NCI-H82 (cell line): ENCODE data around the gene SAFB.

ENCODE experiments used
- DNase-seq: peaks from one replicate; lab custom pipeline; 2025; lab: John Stamatoyannopoulos, UW

The SAFB gene

DNA sequence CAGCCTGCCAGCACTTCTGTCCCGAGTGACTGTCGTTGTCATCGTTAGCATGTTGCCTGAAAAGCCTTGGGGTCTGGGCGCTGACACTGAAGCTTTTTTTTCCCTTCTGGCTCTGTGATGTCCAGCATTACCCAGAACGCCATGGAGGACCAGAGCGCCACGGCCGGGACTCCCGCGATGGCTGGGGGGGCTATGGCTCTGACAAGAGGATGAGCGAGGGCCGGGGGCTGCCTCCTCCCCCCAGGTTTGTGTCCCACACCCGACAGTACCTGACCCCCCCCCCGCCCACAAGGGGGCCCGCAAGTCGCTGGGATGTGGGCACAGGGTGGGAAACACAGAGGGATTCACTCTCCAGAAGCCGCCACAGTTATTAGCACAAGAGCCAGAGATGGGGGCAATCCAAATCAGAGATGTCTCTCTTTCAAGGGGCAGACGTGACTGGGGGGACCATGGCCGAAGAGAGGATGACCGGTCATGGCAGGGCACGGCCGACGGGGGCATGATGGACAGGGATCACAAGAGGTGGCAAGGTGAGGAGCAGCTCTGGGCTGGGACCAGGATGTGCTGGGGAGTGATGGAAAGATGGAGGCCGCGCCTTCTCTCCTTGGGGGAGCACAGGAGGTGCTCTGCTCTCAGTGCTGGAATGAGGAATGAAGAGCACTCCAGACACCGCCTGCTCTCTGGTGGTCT, 44.2 kb downstream of the SAFB start:
- DNase-seq: no peak

DNA sequence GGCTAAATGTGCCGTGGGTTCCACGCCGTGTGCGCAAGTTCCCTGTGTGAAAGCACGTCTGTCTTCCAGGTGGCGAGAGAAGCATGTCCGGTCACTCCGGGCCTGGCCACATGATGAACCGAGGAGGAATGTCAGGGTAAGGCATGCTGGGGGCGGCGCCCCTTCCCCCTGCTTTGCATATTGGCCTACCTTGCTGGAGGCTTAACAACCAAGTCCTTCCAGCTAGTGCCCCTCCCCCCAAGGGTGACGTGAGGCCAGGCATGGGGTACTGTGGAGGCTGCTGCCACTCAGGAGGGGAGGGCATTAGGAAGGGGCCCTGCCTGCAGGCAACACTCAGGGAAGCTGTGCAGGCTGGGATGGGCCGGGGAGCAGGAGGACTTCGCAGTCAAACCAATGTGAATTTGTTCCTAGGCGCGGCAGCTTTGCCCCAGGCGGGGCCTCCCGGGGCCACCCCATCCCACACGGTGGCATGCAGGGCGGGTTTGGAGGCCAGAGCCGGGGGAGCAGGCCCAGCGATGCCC, 44.9 kb downstream of the SAFB start:
- peak; percentile 56 for DNase-seq

DNA sequence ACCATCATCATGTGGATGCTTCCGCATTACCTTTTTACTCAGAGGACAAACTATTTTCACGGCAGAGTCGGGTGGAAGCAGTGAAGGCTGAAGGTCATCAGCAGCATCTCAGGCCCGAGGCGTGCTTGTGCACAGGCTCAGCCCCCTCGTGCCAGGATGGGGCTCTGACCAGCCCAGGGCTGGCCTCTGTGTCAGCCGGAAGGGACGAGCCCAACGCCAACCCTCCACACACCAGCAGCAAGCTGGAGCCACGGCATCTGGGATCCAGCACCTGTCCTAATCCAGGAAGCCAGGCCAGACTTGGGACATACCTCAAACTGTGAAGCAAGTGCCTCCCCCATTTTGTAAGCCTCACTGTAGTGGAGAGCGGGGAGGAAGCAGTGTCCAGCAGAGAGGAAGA, 46.3 kb downstream of the SAFB start:
- no peak for DNase-seq

DNA sequence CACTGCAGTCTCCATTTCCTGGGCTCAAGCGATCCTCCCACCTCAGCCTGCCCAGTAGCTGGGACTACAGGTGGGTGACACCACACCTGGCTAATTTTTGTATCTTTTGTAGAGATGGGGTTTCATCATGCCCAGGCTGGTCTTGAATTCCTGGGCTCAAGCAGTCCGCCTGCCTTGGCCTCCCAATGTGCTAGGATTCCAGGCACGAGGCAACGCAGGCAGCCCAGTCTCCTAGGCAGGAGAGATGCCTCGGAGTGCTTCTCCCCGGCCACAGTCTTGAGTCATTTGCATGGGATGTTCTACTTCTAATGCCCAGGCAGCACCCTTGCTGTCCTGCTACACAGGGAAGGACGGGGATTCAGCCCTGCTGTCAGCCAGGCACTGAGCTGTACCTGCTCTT, 48.7 kb downstream of the SAFB start:
- DNase-seq: no peak

DNA sequence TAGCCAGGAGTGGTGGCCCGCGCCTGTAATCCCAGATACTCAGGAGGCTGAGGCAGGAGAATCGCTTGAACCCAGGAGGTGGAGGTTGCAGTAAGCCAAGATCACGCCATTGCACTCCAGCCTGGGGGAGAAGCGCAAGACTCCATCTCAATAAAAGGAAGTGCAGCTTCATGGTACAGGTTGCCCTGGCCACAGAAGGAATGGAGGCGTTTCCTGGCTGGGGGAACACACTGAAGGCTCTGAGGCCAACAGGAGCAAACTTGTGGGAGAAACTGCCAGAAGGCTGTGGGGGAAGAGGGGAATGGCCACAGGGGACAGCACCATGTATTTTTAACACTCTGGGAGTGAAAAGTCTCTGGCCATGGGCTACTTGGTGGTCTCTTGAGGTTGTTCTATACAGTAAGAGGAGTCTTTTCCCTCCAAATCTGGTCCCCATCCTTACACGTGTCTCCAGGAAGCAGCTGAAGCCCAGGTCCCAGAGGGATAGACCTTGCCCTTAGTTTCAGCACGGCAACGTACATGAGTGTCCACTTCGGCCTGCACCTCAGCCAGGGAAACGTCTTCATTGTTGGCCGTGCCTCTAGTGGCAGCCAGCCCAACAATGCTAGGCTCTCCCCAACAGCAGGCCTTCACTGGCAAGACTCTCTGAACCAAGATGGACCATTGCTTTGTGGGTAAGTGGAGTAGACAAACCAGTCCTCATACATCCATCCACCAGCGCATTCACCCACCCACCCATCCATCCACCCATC, 50.0 kb downstream of the SAFB start:
- DNase-seq: no peak

DNA sequence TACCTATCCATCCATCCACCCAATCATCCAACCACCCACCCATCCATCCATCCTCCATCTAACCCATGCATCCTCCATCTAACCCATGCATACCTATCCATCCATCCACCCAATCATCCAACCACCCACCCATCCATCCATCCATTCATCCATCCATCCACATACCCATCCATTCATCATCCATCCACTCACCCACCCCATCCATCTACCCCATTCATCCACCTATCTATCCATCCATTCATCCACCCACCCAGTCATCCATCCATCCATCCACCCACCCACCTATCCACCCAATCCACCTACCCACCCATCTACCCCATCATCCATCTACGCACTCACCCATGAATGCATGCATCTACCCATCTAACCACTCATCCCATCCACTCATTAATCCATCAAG, 50.9 kb downstream of the SAFB start:
- no peak for DNase-seq

DNA sequence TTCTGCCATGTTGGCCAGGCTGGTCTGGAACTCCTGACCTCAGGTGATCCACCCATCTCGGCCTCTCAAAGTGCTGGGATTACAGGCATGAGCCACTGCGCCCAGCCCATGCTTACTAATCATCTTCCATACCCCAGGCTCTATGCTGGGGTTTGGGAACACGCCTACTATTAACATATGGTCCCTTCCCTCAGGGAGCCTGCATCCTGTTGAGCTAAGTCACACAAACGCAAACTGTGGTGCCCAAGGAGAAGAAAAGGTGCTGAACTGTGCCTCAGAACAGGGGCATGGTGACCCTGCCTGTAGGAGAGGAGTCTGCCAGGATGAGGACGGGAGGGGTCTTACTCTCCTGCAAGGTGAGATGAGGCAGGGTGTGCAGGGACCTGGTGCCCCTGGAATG, 51.8 kb downstream of the SAFB start:
- no peak for DNase-seq

DNA sequence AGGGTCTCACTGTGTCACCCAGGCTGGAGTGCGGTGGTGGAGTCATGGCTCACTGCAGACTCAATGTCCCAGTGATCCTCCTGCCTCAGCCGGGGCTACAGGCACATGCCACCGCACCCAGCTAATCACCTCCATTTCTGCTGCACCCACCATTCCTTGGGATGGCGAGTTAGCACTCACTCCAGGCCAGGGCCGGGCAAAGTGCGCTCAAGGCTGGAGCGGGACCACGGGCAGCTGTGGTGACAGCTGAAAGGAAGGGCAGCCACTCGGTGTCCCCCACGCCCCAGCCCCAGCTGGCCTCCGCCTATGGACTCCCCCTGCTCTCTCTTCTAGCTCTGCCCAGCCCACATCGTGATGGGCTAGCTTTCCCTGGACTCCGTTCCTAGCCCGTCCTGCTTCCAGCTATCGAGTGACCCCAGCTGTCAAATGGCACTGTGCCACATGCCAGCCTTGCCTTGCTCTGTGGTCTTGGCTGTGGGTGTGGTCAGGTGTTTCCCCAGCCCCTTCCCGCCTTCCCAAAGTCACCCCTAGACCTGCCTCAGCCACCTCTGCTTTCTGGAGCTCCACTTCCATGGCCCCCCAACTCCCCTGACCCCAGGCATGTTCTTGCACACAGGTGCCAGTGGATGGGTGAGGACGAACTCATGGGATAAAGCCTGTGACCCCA, 53.4 kb downstream of the SAFB start:
- no peak for DNase-seq

DNA sequence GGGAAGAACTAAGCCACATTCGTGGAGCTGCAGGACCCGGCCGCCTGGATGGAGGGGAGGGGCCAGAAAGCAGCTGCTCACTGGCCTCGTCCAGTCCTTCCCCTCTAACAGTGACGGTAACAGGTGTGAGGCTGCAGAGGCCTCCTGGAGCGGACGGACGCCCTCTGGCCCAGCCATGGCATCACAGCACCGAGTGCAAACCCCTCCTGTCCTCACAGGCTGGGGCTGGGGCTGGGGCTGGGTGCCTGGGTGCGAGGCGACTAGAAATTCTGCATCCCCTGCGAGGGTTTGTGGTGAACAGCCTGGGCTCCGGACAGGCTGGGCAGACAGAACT, 53.9 kb downstream of the SAFB start:
- no peak for DNase-seq

DNA sequence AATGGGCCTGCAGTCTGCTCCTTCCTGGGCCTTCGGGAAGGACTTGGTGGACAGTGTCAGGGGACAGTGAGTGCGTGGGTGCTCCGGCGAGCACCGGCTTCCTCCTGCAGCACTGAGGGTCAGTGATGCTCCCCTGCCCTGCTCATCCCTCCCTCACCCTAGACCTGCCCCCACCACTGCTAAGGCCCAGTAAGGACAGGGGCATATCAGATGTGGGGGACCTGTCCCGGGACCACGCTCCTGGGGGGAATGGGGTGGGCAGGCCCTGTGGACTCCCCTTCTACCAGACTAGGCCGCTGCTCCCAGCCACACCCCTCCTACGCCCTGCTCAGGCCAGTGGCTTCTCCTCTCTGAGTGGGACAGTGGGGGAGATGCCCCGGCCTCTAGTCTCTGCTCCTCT, 54.3 kb downstream of the SAFB start:
- no peak for DNase-seq

DNA sequence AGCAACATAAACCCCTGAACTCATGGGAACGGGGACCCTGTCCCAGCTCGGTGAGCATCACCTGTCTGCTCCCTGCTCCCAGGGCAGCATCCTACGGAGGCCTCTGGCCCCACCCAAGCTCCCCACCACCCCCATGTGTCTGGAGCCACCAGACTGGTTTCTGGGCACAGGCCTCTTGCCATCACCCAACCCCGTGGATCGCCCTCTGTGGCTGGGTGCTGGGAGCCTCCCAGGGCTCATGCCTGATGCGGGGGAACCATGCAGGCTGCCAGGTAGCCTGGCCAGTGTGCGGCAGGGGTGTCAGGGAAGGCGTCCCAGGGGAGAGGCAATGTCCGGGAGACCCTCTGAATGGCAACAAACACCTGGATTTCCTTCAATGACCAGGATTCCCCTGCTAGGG, 54.7 kb downstream of the SAFB start:
- DNase-seq: no peak

DNA sequence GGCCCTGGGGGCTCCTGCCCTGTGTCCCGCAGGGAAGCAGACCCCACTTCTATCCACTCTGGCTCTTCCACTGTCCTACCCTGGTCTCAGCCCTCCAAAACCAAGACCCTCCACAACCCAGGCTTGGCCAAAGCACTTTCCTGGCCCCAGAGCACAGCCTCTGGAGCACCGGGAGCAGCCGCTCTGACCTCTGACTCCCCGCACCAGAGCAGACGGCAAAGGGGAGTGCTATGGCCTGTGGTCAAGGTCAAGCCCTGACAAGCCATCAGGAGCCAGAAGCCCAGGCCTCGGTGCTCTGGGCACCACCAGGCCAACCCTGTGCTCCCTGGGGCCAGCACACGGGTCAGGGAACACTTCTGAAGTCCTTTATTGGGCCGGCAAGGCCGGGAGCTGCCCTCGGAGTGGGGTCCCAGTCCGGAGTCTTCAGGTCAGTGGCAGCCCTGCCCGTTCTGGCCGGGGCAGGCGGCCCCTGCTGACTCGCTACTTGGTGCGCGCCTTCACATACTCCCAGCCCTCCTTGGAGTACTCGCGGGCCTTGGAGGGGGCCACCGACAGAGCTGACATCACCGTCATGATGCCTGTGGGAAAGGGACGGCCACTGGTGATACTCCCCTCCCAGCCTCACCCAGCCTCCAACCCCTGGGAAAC, 55.3 kb downstream of the SAFB start:
- DNase-seq: no peak

DNA sequence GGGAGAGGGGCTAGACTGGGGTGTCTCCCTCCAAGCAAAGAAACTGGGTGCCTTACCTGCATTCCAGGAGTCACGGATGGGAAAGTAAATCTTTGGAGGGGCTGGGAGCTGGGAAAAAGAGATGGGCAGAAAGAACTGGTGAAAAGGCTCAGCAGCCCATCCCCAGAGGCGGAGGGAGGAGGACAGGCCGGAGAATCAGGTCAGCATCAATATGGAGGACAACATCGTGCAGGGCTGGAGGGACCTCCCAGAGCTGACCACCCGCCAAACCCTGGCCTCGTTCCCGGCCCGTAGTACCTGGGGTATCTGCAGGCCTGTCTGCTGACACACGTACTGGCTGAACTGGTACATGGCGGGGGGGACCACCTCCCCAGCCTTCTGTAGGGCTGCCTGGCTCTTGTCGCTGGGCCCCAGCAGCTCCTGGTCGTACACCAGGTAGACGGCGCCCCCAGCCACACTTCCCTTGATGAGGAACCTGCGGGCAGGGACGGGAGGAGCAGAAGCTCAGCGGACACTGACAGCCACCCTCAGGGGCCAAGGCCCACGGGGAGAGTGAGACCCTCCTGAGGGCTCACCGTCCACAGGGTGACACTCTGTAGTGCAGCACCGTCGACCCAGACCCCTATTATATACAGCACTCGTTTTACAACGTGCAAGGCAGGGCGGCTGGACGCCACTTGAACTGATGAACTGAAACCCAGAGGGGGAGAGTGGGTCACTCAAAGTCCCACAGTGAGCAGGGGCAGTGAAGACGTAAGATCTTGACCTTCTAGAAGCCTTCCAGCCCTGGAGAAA, 56.6 kb downstream of the SAFB start:
- no peak for DNase-seq

DNA sequence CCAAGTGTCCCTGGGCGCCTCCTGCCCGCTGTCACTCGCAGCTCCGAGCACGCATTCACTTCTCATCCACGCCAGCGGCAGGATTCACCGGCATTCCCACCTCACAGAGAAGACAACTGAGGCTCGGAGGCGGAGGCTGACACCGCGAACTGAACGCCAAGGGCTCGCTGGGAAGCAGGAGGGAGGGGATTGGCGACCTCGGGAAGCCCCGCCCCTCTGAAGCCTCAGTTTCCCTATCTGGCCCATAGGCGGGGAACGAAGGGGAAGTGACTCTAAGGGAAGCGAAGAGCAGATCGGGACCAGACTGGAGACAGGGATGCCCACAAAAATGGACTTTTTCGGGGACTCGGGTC, 57.2 kb downstream of the SAFB start:
- peak; percentile 60 for DNase-seq

DNA sequence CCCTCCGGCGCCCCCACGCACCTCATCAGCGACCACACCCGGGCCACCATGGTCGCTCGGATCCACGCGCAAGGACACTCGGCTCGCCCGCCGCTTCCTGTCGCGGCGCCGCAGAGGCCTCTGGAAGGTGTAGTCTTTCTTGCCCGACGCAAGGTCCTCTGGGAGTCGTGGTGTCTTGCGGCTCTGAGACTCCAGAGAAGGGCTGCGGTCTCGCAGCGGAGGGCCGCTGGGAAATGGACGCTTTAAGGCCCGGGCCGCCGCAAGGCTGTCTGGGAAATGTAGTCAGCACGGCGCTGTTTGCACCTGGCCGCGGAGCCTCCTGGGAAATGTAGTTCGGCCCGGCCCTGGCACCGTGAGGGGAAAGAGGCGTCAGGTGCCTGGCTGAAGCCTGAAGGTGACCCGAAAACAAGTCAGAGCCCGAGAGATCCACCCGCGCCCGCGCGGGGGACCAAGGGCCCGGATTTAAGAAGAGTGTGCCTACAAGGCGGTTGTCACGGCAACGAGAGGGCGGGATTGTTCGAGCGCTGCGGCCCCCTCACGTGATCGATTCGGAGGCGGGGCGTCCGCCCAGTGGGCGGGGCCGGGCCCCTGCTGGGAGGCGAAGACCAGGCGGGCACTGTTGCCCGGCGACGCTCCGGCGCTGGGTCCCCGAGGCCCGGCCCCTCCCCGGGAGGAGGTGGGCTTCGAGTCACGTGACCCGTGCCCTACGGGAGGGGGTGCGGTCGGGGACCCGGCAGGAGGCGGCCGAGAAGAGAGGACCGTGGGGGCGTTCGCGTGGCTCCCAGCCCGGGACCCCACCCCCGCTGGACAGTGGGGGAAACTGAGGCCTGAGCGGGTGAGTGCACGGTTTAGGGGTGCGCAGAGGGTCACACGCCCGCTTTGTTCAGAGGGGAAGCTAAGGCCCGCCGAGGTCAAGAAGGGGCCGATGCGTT, 57.8 kb downstream of the SAFB start, which contains the start of the genes HSD11B1L and MICOS13:
HSD11B1L (plus strand) TSS at position 591 of the 932 bp plus-strand sequence. CDS start 3,806 bp downstream, outside the sequence.
MICOS13 (minus strand) TSS at position 80 of the 932 bp plus-strand sequence; CDS start at position 50, 30 bp downstream.
- peak; percentile 99 for DNase-seq

DNA sequence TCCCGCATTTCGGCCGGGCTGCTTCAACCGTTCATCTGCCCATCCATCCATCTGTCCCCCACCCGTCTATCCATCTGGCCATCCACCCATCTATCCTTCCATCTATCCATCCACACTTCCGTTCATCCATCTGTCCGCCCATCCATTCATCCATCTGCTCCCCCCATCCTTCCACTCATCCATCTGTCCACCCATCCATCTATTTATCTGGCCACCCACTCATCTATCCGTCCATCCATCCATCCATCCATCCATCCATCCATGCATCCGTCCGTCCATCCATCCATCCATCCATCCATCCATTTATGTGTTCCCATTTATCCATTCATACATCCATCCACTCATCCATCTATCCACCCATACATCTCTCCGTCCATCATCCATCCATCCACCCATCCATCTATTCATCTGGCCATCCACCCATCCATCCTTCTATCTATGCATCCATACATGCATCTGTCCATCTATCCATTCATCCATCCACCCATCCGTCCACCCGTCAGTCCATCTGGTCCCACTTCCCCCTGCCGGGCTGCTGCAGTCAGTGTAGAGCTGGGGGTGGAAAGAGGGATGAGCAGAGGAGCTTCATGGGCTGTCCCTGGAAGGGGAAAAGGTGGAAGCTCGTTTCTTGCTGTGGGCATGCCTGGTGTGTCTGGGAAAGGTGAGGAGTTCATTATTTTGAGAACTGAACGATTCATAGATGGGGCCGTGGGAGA, 58.7 kb downstream of the SAFB start:
- peak; percentile 53 for DNase-seq

DNA sequence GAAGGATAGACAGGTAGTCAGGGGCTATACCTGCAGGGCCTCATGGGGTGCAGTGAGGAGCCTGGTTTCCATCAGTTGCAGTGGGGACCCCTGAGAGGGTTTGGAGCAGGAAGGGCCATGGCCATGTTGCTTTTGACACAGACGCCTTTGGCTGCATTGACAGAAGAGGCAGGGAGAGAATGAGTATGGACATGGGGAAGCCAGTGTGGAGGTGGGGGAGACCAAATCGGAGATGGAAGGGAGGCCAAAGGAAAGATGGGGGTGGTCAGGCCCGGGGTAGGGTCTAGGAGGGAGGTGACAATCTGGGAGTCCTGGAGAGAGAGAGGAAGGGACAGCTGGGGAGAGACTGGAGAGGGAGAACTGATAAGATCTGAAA, 59.2 kb downstream of the SAFB start:
- DNase-seq: no peak

DNA sequence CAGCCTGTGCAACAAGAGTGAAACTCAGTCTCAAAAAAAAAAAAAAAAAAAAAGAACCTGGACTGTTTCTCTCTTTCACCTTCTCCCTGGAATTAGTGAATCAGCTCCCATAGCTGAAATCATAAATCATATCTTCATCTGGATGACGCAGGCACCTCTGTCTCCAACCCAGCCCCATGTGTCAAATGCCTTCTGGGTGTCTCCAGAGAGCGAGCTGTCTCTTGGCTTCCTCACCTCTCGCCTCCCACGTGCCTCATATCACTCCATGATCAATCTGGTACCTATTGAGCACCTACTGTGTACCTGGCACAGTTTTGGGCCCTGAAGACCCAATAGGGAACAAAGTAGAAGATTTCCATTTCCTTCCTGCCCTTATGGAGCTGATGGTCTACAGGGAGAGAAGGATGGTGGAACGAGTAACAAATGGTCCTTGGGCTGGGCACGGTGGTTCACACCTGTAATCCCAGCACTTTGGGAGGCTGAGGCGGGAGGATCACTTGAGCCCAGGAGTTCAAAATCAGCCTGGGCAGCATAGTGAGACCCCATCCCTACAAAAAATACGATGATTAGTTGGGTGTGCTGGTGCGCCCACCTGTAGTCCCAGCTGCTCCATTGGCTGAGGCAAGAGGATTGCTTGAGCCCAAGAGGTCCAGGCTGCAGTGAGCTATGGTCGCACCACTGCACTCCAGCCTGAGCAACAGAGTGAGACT, 60.4 kb downstream of the SAFB start:
- no peak for DNase-seq
